Measurements from ENCODE around the gene PGM5.
A peak's percentile ranks its signal among the peaks of the same experiment; 100 is the strongest.

PGM5 gene

GRCh38 chr9:68508547-68508946, 152.1 kb downstream of the PGM5 start:
- no peak overlapping the region for H3K4me3 ChIP-seq (ENCODE audit: low read length)
- TF ChIP-seq, protein P1, sequence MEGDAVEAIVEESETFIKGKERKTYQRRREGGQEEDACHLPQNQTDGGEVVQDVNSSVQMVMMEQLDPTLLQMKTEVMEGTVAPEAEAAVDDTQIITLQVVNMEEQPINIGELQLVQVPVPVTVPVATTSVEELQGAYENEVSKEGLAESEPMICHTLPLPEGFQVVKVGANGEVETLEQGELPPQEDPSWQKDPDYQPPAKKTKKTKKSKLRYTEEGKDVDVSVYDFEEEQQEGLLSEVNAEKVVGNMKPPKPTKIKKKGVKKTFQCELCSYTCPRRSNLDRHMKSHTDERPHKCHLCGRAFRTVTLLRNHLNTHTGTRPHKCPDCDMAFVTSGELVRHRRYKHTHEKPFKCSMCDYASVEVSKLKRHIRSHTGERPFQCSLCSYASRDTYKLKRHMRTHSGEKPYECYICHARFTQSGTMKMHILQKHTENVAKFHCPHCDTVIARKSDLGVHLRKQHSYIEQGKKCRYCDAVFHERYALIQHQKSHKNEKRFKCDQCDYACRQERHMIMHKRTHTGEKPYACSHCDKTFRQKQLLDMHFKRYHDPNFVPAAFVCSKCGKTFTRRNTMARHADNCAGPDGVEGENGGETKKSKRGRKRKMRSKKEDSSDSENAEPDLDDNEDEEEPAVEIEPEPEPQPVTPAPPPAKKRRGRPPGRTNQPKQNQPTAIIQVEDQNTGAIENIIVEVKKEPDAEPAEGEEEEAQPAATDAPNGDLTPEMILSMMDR (IDR thresholded peaks at IDR 0.05; ENCODE audit: insufficient read depth, low read depth, low read length, missing control alignments), result no peak
- no peak for DNase-seq (ENCODE audit: low read depth)

DNA sequence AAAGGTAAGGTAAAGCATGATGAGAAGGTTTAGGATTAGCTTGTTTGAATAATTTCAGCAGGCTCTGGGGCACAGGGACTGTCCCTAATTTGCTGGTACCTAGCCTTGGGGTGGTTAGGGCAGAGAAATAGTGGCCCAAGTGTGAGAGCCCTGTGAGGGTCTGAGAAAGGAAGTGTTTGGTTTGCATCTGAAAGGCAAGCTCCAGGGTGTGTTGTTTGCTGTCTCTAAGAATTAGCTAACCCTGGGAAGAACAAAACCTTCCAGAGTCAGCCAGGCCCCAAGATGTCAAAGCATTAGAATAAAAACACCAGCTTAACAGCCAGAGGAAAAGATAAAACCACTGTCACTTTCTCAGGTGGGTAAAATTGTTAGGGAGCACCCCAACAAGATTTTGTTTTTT, 153.3 kb downstream of the PGM5 start:
- no peak for DNase-seq (ENCODE audit: low read depth)
- TF ChIP-seq, protein P1 (IDR thresholded peaks at IDR 0.05; ENCODE audit: insufficient read depth, low read depth, low read length, missing control alignments), result no peak
- no peak overlapping the region for H3K4me3 ChIP-seq (ENCODE audit: low read length)

DNA sequence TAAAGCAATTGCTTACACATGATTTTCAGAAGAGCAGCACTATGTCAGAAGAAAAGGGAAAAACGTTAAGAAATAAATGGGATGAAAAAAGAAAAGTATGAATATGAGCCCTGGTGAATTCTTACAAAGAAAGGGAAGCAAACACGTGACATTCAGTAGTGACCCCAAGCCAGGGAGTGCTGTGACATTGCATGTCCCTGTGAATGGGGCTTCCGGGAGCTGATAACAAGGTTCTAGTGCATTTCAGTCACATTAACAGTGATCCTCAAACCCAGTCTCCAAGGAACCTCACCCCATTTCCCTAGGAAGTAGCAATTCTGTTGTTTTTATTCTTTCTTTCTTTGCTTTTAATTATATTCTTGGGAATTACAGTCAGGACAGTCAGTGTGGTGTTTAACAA, 157.0 kb downstream of the PGM5 start:
- TF ChIP-seq, protein P1 (IDR thresholded peaks at IDR 0.05; ENCODE audit: insufficient read depth, low read depth, low read length, missing control alignments), result no peak
- H3K4me3 ChIP-seq (ENCODE audit: low read length), result no peak overlapping the region
- no peak for DNase-seq (ENCODE audit: low read depth)

DNA sequence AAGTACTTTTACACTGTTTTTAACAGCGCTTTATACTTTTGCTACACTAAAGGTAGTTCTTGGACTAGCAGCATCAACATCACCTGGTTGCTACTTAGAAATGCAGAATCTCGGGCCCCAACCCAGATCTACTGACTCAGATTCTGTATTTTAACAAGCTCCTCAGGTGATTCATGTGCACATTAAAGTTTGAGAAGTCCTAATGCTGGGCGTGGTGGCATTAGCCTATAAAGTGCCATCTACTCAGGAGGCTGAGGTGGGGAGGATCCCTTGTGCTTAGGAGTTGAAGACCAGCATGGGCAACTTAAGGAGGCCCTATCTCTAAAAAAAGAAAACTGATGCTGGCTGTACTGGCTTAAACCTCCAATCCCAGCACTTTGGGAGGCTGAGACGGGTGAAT, 157.6 kb downstream of the PGM5 start:
- no peak overlapping the region for H3K4me3 ChIP-seq (ENCODE audit: low read length)
- TF ChIP-seq, protein P1 (IDR thresholded peaks at IDR 0.05; ENCODE audit: insufficient read depth, low read depth, low read length, missing control alignments), result no peak
- no peak for DNase-seq (ENCODE audit: low read depth)

GRCh38 chr9:68515326-68516017, 159.1 kb downstream of the PGM5 start:
- TF ChIP-seq, protein P1 (IDR thresholded peaks at IDR 0.05; ENCODE audit: insufficient read depth, low read depth, low read length, missing control alignments), result no peak
- peak; percentile 66 for DNase-seq (ENCODE audit: low read depth)
- no peak overlapping the region for H3K4me3 ChIP-seq (ENCODE audit: low read length)

DNA sequence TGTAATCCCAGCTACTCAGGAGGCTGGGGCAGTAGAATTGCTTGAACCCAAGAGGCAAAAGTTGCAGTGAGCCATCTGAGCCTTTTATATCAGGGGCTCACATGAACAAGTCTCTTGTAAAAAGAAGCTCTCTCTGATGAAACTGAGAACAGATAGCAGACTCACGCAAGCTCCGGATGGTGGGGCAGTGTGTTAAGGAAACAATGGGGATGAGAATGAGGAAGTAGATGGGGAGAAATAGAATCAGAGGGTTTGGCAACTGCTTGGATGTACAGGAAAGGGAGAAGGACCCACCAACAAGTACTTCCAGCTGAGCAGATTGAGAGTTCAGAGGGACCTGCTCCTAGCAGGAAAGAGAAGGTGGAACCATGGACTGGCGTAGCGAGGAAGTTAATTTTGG, 165.7 kb downstream of the PGM5 start:
- DNase-seq (ENCODE audit: low read depth), result no peak

More for the DNA sequence above, 165.7 kb downstream of the PGM5 start:
- TF ChIP-seq, protein P1 (IDR thresholded peaks at IDR 0.05; ENCODE audit: insufficient read depth, low read depth, low read length, missing control alignments), result no peak
- no peak overlapping the region for H3K4me3 ChIP-seq (ENCODE audit: low read length)
